Testis (tissue), 2 donors: Measurements from ENCODE around the gene BTBD1.

ENCODE experiments used
- CTCF ChIP-seq, 3 experiments: fragments of 450-650 bp in 2 of 3; fragments of 200-600 bp in 1 of 3; sonication (generic) in 1 of 3; IDR thresholded peaks; one replicate each; pipeline ENCODE4 v1.5.1; 2016 to 2019; ENCODE audit warnings: antibody characterized with exemption in 3 of 3, mild to moderate bottlenecking in 2 of 3, moderate library complexity in 1 of 3
- POLR2A ChIP-seq: fragments of 450-650 bp; IDR thresholded peaks from one replicate; pipeline ENCODE4 v1.6.1; 2017; ENCODE audit warnings: antibody characterized with exemption, mild to moderate bottlenecking, moderate library complexity

- no peak for TF ChIP-seq POLR2A
- no peak for TF ChIP-seq CTCF (IDR thresholded peaks at IDR 0.05)
Observed at GRCh38 chr15:83057696-83058376, 9.2 kb downstream of the BTBD1 start.
